ENCODE results near the gene PTCD2.

PTCD2 gene

DNA sequence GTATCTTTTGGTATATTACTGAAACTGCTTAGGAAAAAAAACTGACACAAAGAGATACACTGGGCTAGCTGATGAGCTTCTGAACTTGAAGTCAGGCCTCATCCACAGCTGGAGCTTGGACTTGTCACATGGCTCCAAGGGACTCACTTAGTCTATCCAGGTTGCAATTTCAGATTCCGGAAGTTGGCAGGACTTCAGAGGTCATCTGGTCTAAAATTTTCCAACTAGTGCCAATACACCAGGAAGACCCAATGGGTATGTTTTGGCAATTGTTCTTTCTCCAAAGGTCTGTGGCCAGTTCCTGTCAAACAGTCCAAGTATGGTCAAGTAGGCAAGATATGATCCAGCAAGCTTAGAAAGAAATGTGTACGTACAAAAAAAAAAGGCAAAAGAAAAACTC lies 36.8 kb upstream of the PTCD2 start:
- Histone ChIP-seq H3F3A (ENCODE audit: insufficient read depth, low read length) (no peaks in the 10 kb centered on the region), H3K4me1 (ENCODE audit: insufficient read depth, low read length, severe bottlenecking) (peaks cover 56% of the 10 kb centered on the region), H3K36me3 (ENCODE audit: insufficient read depth, low read length) (peaks cover 67% of the 10 kb centered on the region), H4K20me1 (ENCODE audit: insufficient read depth, low read length) (no peaks in the 10 kb centered on the region), H2AFZ (ENCODE audit: low read length) (no peak overlapping the region), H3K4me2 (ENCODE audit: low read length) (no peak overlapping the region), H3K4me3 (ENCODE audit: low read depth, low read length, poor library complexity, severe bottlenecking) (no peak overlapping the region), H3K9me3 (ENCODE audit: low read length) (no peaks in the 10 kb centered on the region), H3K9ac (ENCODE audit: low read length) (no peak overlapping the region; the same call in 1 of the 2 replicates), H3K27me3 (ENCODE audit: insufficient read depth, low read length) (no peaks in the 10 kb centered on the region), H3K27ac (ENCODE audit: low read depth, low read length, poor library complexity, severe bottlenecking) (peak overlapping the region; percentile 15), H3K79me2 (ENCODE audit: insufficient read depth, low read length) (peaks cover 6% of the 10 kb centered on the region; the same call in 1 of the 2 replicates), H3K9me2 (ENCODE audit: low read depth, low read length) (no peaks in the 10 kb centered on the region)
- no peak for TF ChIP-seq CTCF (IDR thresholded peaks at IDR 0.05; ENCODE audit: low read length)
- no peak for TF ChIP-seq EZH2 (IDR thresholded peaks at IDR 0.05; ENCODE audit: borderline replicate concordance, low read length)

GRCh38 chr5:72284559-72285423 lies 35.4 kb upstream of the PTCD2 start:
- TF ChIP-seq CTCF (IDR thresholded peaks at IDR 0.05; ENCODE audit: low read length) (no peak), EZH2 (IDR thresholded peaks at IDR 0.05; ENCODE audit: borderline replicate concordance, low read length) (no peak)
- no peaks in the 10 kb centered on the region for H3K9me2 ChIP-seq (ENCODE audit: low read depth, low read length)
- H3K9me3 ChIP-seq (ENCODE audit: low read length) = no peaks in the 10 kb centered on the region
- no peaks in the 10 kb centered on the region for H3F3A ChIP-seq (ENCODE audit: insufficient read depth, low read length)
- peak overlapping the region; percentile 63 for H3K27ac ChIP-seq (ENCODE audit: low read depth, low read length, poor library complexity, severe bottlenecking)
- H4K20me1 ChIP-seq (ENCODE audit: insufficient read depth, low read length) = no peaks in the 10 kb centered on the region
- H3K4me2 ChIP-seq (ENCODE audit: low read length) = peak overlapping the region; percentile 12; the same call in 1 of the 2 replicates
- H3K4me3 ChIP-seq (ENCODE audit: low read depth, low read length, poor library complexity, severe bottlenecking) = no peak overlapping the region
- H3K79me2 ChIP-seq (ENCODE audit: insufficient read depth, low read length) = no peaks in the 10 kb centered on the region; the same call in 1 of the 2 replicates
- peaks cover 68% of the 10 kb centered on the region for H3K36me3 ChIP-seq (ENCODE audit: insufficient read depth, low read length)
- H3K9ac ChIP-seq (ENCODE audit: low read length) = 0 out of 2 replicates have a peak overlapping the region, but pooled peaks have one; percentile 5
- no peak overlapping the region for H2AFZ ChIP-seq (ENCODE audit: low read length)
- no peaks in the 10 kb centered on the region for H3K27me3 ChIP-seq (ENCODE audit: insufficient read depth, low read length)
- peaks cover 68% of the 10 kb centered on the region for H3K4me1 ChIP-seq (ENCODE audit: insufficient read depth, low read length, severe bottlenecking)

DNA sequence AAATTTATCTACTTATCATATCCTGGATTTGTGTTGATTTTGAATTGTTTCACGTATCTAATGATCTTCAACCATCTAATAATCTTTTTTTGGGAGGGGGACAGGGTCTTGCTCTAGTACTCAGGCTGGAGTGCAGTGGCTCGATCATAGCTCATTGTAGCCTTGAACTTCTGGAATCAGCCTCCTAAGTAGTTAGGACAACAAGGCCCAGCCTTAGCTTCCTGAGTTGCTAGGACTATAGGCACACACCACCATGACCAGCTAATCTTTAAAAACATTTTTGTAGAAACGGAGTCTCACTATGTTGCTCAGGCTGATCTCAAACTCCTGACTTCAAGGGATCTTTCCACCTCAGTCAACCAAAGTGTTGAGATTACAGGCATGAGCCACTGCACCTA lies 34.8 kb upstream of the PTCD2 start:
- Histone ChIP-seq H3K4me3 (ENCODE audit: low read depth, low read length, poor library complexity, severe bottlenecking) (no peak overlapping the region), H3K4me2 (ENCODE audit: low read length) (peak overlapping the region; percentile 12; the same call in 1 of the 2 replicates), H3K27ac (ENCODE audit: low read depth, low read length, poor library complexity, severe bottlenecking) (peak overlapping the region; percentile 63), H3K79me2 (ENCODE audit: insufficient read depth, low read length) (no peaks in the 10 kb centered on the region; the same call in 1 of the 2 replicates), H3K9ac (ENCODE audit: low read length) (0 out of 2 replicates have a peak overlapping the region, but pooled peaks have one; percentile 5), H3K9me2 (ENCODE audit: low read depth, low read length) (no peaks in the 10 kb centered on the region), H2AFZ (ENCODE audit: low read length) (no peak overlapping the region), H3K9me3 (ENCODE audit: low read length) (no peaks in the 10 kb centered on the region), H3K4me1 (ENCODE audit: insufficient read depth, low read length, severe bottlenecking) (peaks cover 74% of the 10 kb centered on the region), H3K36me3 (ENCODE audit: insufficient read depth, low read length) (peaks cover 68% of the 10 kb centered on the region), H3F3A (ENCODE audit: insufficient read depth, low read length) (no peaks in the 10 kb centered on the region), H3K27me3 (ENCODE audit: insufficient read depth, low read length) (no peaks in the 10 kb centered on the region), H4K20me1 (ENCODE audit: insufficient read depth, low read length) (no peaks in the 10 kb centered on the region)
- no peak for TF ChIP-seq EZH2 (IDR thresholded peaks at IDR 0.05; ENCODE audit: borderline replicate concordance, low read length)
- TF ChIP-seq CTCF (IDR thresholded peaks at IDR 0.05; ENCODE audit: low read length) = no peak

Measured in OCI-LY1 (cell line).